Activated naive CD4-positive, alpha-beta T cell treated with Interleukin-2 at 50 U/mL for 16 hours (primary cell): ENCODE measurements around the gene PLCH2.
"Not testable (repeated sequence)": the region's sequence is repeated elsewhere in the genome, so short reads cannot be mapped to it uniquely, and the experiment has no call there.

ENCODE experiments used
- DNase-seq: peaks from one replicate; pipeline ENCODE4 v3.0.0-alpha.2; 2020

Gene PLCH2

GRCh38 chr1:2476061-2476999 is at the start of gene PLCH2:
Gene PLCH2 (plus strand): TSS chr1:2476289. CDS start chr1:2476589, 300 bp downstream.
- DNase-seq: no peak

GRCh38 chr1:2426540-2426939 is 49.5 kb upstream of the PLCH2 start:
- DNase-seq: no peak

GRCh38 chr1:2427051-2427450 is 49.0 kb upstream of the PLCH2 start:
- DNase-seq: no peak

DNA sequence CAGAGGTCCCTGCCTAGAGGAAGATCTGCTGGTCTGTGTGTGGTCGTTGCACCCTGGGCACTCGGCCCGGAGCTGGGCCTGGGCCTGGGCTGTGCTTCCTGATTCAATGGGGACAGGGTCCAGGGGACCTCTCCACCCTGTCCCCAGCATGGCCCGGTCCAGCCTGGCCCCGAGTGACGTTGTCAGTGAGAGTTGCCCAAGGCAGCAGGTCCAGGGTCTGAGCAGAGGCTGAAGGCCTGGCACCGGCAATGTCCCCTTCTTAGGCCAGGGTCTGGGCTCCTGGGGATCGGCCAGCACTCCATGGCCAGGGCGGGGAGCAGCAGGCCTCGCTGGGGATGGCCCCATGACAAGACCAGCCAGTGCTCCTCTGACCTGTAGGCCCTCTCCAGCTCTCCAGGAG is 48.1 kb upstream of the PLCH2 start:
- DNase-seq: no peak

DNA sequence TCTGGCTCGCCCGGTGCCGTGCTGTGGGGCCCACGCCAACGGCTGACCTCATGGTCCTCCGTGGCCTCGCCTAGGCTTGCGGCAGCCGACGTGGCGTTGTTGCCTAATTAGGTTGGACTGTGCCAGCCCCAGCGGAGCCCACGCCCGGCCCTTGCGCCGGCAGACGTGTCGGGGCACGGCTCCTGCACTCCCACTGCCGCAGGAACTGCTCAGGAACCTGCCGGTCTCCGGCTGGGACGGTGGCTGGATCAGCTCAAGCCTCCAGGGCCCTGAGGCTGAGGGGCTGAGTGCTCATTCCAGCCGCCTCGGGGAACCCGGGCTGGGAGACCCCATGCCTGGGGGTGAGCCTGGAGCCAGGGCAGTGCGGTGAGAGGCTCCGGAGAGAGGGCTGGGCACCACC is 47.6 kb upstream of the PLCH2 start:
- DNase-seq: no peak

DNA sequence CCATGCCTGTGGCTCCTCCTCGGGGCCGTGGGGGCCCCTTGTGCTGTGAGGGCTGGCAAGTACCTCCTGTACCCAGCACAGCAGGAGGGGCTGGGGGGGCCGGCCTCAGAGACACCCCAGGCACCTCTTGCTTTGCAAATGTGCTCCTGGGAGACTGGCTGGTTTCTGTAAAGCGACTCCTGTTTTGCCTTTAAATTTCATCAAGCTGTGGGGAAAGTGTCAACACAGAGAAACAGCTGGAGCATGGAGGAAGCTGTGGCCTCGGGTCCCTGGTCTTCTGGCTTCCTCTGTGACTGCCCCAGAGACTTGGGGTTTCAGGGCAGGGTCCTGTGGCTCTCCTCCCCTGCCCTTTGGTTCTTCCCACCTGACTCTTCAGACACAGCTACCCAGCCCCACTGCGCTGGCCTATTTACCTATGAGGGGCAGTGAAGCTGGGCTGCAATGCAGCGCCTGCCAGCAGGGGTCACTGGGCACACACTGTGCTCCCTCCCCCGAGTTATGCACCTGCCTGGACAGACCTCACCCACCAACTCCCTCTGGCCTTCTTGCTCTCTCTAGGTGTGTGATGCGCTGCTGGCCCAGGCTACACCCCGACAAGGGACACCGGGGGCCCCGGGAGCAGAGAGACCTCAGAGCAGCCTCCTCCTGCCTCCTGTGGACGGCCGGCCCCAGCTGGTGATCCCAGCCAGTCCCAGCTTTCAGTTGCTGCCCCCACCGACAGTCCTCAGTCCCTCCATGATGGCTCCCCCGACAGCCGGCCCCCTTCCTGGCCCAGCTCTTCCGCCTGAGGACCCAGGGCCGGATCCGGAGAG is 46.1 kb upstream of the PLCH2 start:
- DNase-seq: no peak

GRCh38 chr1:2430592-2430973 is 45.5 kb upstream of the PLCH2 start:
- no peak for DNase-seq

DNA sequence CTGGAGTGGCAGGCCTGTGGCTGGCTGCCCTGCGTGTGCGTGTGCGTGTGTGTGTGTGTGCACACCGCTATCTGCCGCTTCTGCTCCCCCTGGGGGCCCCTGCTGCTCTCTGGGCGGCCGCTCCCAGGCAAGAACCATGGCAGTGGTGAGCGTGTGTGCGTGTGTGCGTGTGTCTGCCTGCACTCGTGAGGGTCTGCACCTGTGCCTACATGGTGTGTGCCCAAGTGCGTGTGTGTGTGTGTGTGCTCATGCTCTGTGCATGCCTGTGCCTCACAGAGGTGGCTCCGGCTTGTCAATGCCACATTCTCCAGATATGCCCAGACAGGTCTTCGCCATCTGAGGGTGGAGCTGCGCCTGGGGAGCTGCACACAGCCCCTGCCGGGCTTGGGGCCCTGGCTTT is 45.0 kb upstream of the PLCH2 start:
- no peak for DNase-seq

- no peak for DNase-seq
Measured at GRCh38 chr1:2431518-2431917, 44.6 kb upstream of the PLCH2 start.

DNA sequence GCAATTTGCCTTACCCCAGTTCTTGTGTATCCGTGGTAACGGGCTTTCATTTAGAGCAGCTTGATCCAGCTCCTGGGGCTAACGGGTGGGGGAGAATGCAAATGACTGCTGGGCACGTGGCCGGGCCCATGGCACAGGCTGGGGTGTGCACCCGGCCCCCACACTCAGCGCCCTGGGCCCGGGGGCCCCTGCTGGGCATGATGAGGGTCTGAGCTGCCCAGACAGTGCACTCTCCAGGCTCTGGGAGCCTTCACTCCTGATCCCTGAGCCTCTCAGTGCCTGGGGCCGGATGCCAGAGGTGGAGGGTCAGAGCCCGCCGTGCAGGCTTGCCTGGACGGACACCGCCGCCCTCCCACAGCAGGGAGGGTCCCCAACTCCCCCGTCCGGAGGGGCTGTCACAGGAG is 43.6 kb upstream of the PLCH2 start:
- DNase-seq: no peak

DNA sequence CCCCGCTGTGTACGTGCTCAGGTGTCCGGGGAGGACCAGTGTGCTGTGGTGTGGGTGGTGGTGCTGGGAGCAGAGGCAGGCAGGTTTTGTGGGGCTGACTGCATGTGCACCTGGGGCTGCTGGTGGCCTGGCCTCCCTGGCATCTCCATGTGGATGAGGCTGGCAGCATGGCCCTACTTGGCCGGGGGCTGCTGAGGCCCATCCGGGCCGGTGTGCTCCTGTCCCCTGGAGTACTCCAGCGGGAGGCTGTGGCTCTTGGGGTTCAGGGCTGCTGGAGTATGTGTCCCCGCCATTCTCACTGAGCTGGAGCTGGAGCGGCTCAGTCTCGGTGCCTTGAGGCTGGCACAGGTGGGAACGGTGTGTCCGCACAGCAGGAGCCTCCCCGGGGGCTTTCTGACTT is 42.9 kb upstream of the PLCH2 start:
- DNase-seq: no peak

DNA sequence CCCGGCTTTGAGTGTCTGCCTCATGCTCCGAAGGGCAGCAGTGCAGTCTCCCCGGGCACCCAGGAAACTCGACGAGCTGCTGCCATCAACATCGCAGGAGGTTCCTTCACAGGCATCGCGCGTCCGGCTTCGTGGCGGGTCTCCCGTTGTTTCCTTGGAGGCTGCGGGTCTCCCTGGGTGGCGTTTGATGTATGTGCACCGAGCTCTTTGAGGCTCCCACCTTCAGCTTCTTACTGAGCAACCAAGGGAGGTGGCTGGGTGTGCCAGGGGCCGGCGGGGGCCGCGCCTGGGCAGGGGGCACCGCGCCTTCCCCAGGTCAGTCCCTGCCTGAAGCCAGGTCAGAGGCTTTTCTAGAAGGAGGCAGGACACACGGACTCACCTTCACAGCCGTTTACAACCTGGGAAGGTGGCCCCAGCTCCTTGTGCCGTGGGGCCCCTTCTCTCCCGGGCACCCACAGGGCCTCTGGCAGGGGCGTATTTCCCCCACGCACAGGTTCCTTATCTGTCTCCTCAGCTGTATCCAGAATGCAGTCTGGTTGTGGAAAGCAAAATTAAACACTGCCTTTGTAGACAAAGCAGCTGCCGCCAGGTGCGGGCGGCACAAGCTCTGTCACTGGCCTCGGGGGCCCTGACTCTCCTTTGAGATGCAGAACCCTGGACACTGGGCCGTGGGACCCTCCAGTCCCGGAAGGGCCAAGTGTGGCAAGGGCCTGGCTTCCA is 42.0 kb upstream of the PLCH2 start:
- DNase-seq: no peak

- DNase-seq: no peak
Measured at GRCh38 chr1:2435091-2435490, 41.0 kb upstream of the PLCH2 start.

GRCh38 chr1:2435746-2436355 is 40.2 kb upstream of the PLCH2 start:
- no peak for DNase-seq

GRCh38 chr1:2436876-2437275 is 39.2 kb upstream of the PLCH2 start:
- DNase-seq: no peak

DNA sequence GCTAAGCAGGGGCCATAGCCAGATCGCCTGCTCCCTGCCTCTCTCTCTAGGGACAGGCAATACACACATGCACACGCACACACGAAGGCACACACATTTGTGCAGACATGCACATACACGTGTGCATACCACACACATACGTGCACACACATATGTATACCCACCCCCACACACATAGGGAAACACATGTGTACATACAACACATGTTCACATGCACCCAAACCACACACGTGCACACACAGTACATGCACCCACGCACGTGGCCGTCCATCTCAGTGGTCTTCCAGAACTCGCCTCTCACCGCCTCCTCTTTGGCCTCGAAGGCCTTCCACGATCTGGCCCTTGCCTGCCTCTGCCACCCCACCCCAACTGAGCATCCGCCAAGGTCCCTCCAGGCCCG is 38.5 kb upstream of the PLCH2 start:
- DNase-seq: no peak

DNA sequence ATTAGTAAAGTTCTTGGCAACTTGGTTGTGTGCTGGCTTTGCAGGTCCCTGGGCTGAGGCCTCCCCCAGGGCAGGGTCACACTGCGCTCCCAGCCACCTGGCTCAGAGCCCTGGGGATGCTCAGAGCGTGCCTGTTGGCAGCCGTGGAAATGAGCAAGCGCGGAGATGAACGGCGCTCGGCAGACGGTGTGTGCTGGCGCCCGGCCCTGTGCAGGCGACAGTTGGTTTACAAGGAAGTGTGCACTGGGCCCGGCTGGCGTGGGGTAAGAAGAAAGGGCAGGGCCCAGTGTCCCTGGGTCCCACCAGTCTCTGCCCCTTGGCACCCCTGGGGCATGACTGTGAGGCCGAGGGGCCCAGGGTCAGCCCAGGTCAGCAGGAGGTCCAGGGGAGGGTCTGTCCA is 38.1 kb upstream of the PLCH2 start:
- DNase-seq: no peak

DNA sequence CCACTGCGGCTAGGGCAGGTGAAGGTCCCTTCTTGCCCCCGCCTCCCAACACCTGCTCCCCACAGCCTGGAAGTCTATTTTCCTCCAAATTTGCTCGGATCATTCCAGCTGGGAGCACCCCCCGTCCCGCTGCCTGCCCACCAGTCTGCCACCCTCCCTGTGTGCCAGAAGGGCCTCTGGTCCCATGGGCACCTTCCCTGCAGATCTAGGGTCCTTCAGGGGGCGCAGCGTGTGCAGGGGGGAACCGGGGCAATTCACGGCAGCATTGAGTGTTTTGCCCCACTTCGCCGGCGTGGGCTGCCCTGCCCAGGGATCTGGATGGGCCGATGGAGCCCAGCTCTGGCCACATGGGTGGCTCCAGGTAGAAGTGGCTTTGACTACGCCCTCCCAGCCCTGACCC is 37.4 kb upstream of the PLCH2 start:
- no peak for DNase-seq

- no peak for DNase-seq
Measured at GRCh38 chr1:2439369-2439768, 36.7 kb upstream of the PLCH2 start.

- DNase-seq: not testable (repeated sequence)
Measured at GRCh38 chr1:2440346-2440745, 35.7 kb upstream of the PLCH2 start.

- no peak for DNase-seq
Measured at GRCh38 chr1:2441746-2442145, 34.3 kb upstream of the PLCH2 start.

DNA sequence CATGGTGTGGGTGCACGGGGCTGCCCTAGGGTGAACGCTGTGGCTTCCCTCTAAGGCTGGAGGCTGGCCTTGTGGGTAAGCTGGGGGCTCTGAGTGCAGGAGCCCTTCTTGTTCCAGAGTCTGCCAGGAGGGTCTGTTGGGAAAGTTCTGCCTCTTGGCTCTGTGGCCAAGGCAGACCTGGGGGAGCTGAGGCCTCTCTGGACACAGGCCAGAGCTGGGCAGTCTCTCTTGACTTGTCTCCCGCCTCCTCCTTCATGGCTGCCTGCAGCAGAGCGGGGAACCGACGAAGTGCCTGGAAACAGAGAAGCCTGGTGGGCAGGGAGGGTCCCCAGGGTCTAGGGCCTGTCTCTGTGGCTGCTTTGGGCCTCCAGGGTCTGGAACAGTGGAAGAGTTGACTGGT is 33.4 kb upstream of the PLCH2 start:
- no peak for DNase-seq
